ENCODE measurements around the gene DDX20. TPM values are rescaled to one million over a fixed set of nuclear protein-coding genes. Genes with fewer than 3 reads are reported as not detected.

The DDX20 gene
- total RNA-seq, 1 experiment from 2014 or later = 22.2 TPM

- H3K27ac ChIP-seq (ENCODE audit: low read length) = no peak overlapping the region
- H4K20me1 ChIP-seq (ENCODE audit: low read length) = no peaks in the 10 kb centered on the region
- no peaks in the 10 kb centered on the region for H3K9me3 ChIP-seq (ENCODE audit: low read length)
- no peaks in the 10 kb centered on the region for H3K79me2 ChIP-seq (ENCODE audit: low read length)
- no peaks in the 10 kb centered on the region for H3K36me3 ChIP-seq (ENCODE audit: low read depth, low read length)
- H2AFZ ChIP-seq (ENCODE audit: low read length) = no peak overlapping the region
- CTCF ChIA-PET = interaction anchor here (0.6 kb wide), 1 partner anchor 77 kb away, joined by 5 read pairs; no protein-coding TSS in a partner anchor
- POLR2A ChIA-PET (ENCODE audit: unreplicated experiment) = no interaction called here
- no TSS peak for BruUV-seq (replicated peaks)
- no peak overlapping the region for H3K4me3 ChIP-seq (ENCODE audit: low read length)
- no peaks in the 10 kb centered on the region for H3K4me1 ChIP-seq (ENCODE audit: insufficient read depth, low read length)
- ATAC-seq (no peak), DNase-seq (no peak)
- H3K9me2 ChIP-seq (replicated peaks; ENCODE audit: low read length) = no peaks in the 10 kb centered on the region
- no peaks in the 10 kb centered on the region for H3F3A ChIP-seq (ENCODE audit: low read length, unreplicated experiment)
- intact Hi-C loops (cut with micrococcal nuclease) = no loop called here
- H3K27me3 ChIP-seq (ENCODE audit: low read length) = peaks cover 87% of the 10 kb centered on the region
- TF ChIP-seq EZH2phosphoT487 (IDR thresholded peaks at IDR 0.05; ENCODE audit: borderline replicate concordance, low read length) (no peak), CTCF (conservative IDR thresholded peaks at IDR 0.05; ENCODE audit: low read depth, low read length) (peak; percentile 31; the same call in 1 of the 2 replicates)
- H3K4me2 ChIP-seq (ENCODE audit: low read length) = no peak overlapping the region
- H3K9ac ChIP-seq (ENCODE audit: low read length) = no peak overlapping the region
These were observed 34.1 kb downstream of the DDX20 start for GRCh38 chr1:111789666-111790316.

GRCh38 chr1:111791776-111792175 lies 36.1 kb downstream of the DDX20 start:
- CTCF ChIA-PET = no interaction called here
- Histone ChIP-seq H3K9me2 (replicated peaks; ENCODE audit: low read length) (no peaks in the 10 kb centered on the region), H3K27ac (ENCODE audit: low read length) (no peak overlapping the region), H3K4me2 (ENCODE audit: low read length) (no peak overlapping the region), H3K4me1 (ENCODE audit: insufficient read depth, low read length) (no peaks in the 10 kb centered on the region), H3K36me3 (ENCODE audit: low read depth, low read length) (no peaks in the 10 kb centered on the region), H2AFZ (ENCODE audit: low read length) (no peak overlapping the region), H4K20me1 (ENCODE audit: low read length) (no peaks in the 10 kb centered on the region), H3K9me3 (ENCODE audit: low read length) (no peaks in the 10 kb centered on the region), H3K9ac (ENCODE audit: low read length) (no peak overlapping the region), H3F3A (ENCODE audit: low read length, unreplicated experiment) (no peaks in the 10 kb centered on the region), H3K79me2 (ENCODE audit: low read length) (no peaks in the 10 kb centered on the region), H3K27me3 (ENCODE audit: low read length) (peaks cover 86% of the 10 kb centered on the region), H3K4me3 (ENCODE audit: low read length) (no peak overlapping the region)
- no TSS peak for BruUV-seq (replicated peaks)
- no peak for TF ChIP-seq EZH2 (IDR thresholded peaks at IDR 0.05; ENCODE audit: low read length, unreplicated experiment)
- no peak for DNase-seq
- POLR2A ChIA-PET (ENCODE audit: unreplicated experiment) = no interaction called here
- intact Hi-C loops (cut with micrococcal nuclease) = no loop called here
- ATAC-seq = no peak

DNA sequence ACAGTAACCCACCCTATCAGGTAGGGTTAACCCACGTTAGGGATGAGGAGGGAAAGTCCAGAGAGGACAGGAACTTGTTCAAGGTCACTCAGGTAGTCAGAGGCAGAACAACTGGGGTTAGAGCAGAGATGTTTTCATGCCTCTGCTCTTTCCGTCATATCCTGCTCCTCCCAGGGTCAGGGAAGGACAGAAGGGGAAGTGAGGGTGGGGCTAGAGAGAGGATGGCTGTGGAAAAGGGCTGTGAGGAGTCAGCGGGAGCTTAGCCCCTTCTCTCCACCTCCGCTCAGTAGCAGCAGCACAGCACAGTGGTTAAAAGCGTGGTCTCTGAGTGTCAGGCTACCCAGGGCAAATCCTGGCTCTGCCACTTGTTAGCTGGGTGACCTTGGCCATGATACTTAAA lies 36.5 kb downstream of the DDX20 start:
- Histone ChIP-seq H3K27ac (ENCODE audit: low read length) (no peak overlapping the region), H3K9ac (ENCODE audit: low read length) (no peak overlapping the region), H3K79me2 (ENCODE audit: low read length) (no peaks in the 10 kb centered on the region), H3K9me2 (replicated peaks; ENCODE audit: low read length) (no peaks in the 10 kb centered on the region), H2AFZ (ENCODE audit: low read length) (no peak overlapping the region), H3F3A (ENCODE audit: low read length, unreplicated experiment) (no peaks in the 10 kb centered on the region), H3K4me2 (ENCODE audit: low read length) (no peak overlapping the region), H3K4me3 (ENCODE audit: low read length) (no peak overlapping the region), H3K9me3 (ENCODE audit: low read length) (no peaks in the 10 kb centered on the region), H3K27me3 (ENCODE audit: low read length) (peaks cover 83% of the 10 kb centered on the region), H4K20me1 (ENCODE audit: low read length) (no peaks in the 10 kb centered on the region), H3K36me3 (ENCODE audit: low read depth, low read length) (no peaks in the 10 kb centered on the region), H3K4me1 (ENCODE audit: insufficient read depth, low read length) (no peaks in the 10 kb centered on the region)
- intact Hi-C loops (cut with micrococcal nuclease) = no loop called here
- no TSS peak for BruUV-seq (replicated peaks)
- ChIA-PET CTCF (no interaction called here), POLR2A (ENCODE audit: unreplicated experiment) (interaction anchor here (0.9 kb wide), 1 partner anchor 375 kb away, joined by 4 read pairs; no protein-coding TSS in a partner anchor)
- DNase-seq = no peak
- no peak for ATAC-seq
- TF ChIP-seq CTCF (conservative IDR thresholded peaks at IDR 0.05; ENCODE audit: low read depth, low read length) (no peak), EZH2 (IDR thresholded peaks at IDR 0.05; ENCODE audit: low read length, unreplicated experiment) (no peak), EZH2phosphoT487 (IDR thresholded peaks at IDR 0.05; ENCODE audit: borderline replicate concordance, low read length) (no peak)

All from PC-3 (cell line).